H1 (cell line): Measurements from ENCODE around the gene SAMM50. TPM values are rescaled to one million over a fixed set of nuclear protein-coding genes. Genes with fewer than 3 reads are reported as not detected.

Experiments
- CTCF ChIA-PET: fragments of 300-600 bp; sonication (Branson Sonifier 250); formaldehyde crosslinking; loops from one replicate; lab custom pipeline; 2021; ENCODE audit not compliant: partially characterized antibody; lab: Charles Lee
- POLR2A ChIA-PET: fragments of 300-600 bp; sonication (Branson Sonifier 250); formaldehyde crosslinking; loops from one replicate; lab custom pipeline; 2021; ENCODE audit warnings: inconsistent platforms; ENCODE audit not compliant: partially characterized antibody; lab: Charles Lee
- DNase-seq, 2 experiments: peaks; one replicate each; pipeline versions ENCODE4 v3.0.0 to v3.0.0-alpha.2; 2010 to 2022; ENCODE audit warnings: low spot score in 2 of 2, low read depth in 1 of 2, mixed read lengths in 1 of 2
- FAIRE-seq: peaks from 2 replicates; lab custom pipeline; 2011; peaks lifted over from hg19 to GRCh38; lab: Jason Lieb, UNC
- H2AFZ ChIP-seq: 2 replicates; pipeline ENCODE4 v1.8.1; 2012; ENCODE audit warnings: low read length, inconsistent platforms
- H2AK5ac ChIP-seq: 2 replicates; pipeline ENCODE4 v1.6.1; 2013; ENCODE audit warnings: low read depth, low read length
- H2BK120ac ChIP-seq: replicated peaks from 2 replicates; pipeline ENCODE3; 2013; ENCODE audit warnings: low read depth, low read length, inconsistent platforms
- H2BK12ac ChIP-seq: 2 replicates; pipeline ENCODE4 v1.6.1; 2013; ENCODE audit warnings: low read depth, low read length
- H2BK15ac ChIP-seq: 2 replicates; pipeline ENCODE4 v1.6.1; 2013; ENCODE audit warnings: low read length
- H2BK20ac ChIP-seq: 2 replicates; pipeline ENCODE4 v1.6.1; 2013; ENCODE audit warnings: low read length
- H2BK5ac ChIP-seq: 2 replicates; pipeline ENCODE4 v1.6.1; 2013; ENCODE audit warnings: low read depth, low read length
- H3K14ac ChIP-seq: 2 replicates; pipeline ENCODE4 v1.6.1; 2013; ENCODE audit warnings: inconsistent platforms; ENCODE audit not compliant: insufficient read length
- H3K18ac ChIP-seq: 2 replicates; pipeline ENCODE4 v1.6.1; 2013; ENCODE audit warnings: low read length; ENCODE audit errors: extremely low read depth
- H3K23ac ChIP-seq: 2 replicates; pipeline ENCODE4 v1.6.1; 2013; ENCODE audit warnings: inconsistent platforms; ENCODE audit not compliant: insufficient read length
- H3K23me2 ChIP-seq: 2 replicates; pipeline ENCODE4 v1.6.1; 2013; ENCODE audit warnings: low read depth, low read length
- H3K27ac ChIP-seq: 2 replicates; pipeline ENCODE4 v1.6.1; 2011; ENCODE audit warnings: low read depth, low read length, inconsistent platforms
- H3K27me3 ChIP-seq, 4 experiments: replicated peaks in 1 of 4; 1 replicate in 1 of 4; 2 replicates in 3 of 4; pipeline versions ENCODE4 v1.6.1 to v1.8.1; 2011 to 2013; ENCODE audit warnings: low read length in 3 of 4, mild to moderate bottlenecking in 3 of 4, inconsistent platforms in 2 of 4, mixed read lengths in 2 of 4, moderate library complexity in 1 of 4; ENCODE audit not compliant: control insufficient read depth in 3 of 4, insufficient read depth in 3 of 4; ENCODE audit errors: extremely low read depth in 1 of 4
- H3K36me3 ChIP-seq, 4 experiments: 2 replicates each; pipeline versions ENCODE4 v1.6.1 to v1.8.1; 2011 to 2013; ENCODE audit warnings: mild to moderate bottlenecking in 4 of 4, low read length in 3 of 4, moderate library complexity in 2 of 4, control low read depth in 1 of 4, inconsistent platforms in 1 of 4; ENCODE audit not compliant: insufficient read depth in 4 of 4, control insufficient read depth in 2 of 4
- H3K4ac ChIP-seq: replicated peaks from 2 replicates; pipeline ENCODE3; 2013; ENCODE audit warnings: low read length, low read depth, mixed read lengths, inconsistent platforms; ENCODE audit not compliant: insufficient read length
- H3K4me1 ChIP-seq, 4 experiments: replicated peaks in 1 of 4; 1 replicate in 1 of 4; 2 replicates in 3 of 4; pipeline versions ENCODE4 v1.6.1 to v1.8.1; 2011 to 2013; ENCODE audit warnings: low read length in 3 of 4, inconsistent platforms in 2 of 4, mixed read lengths in 1 of 4; ENCODE audit not compliant: insufficient read depth in 4 of 4, control insufficient read depth in 3 of 4
- H3K4me2 ChIP-seq, 2 experiments: 2 replicates each; pipeline versions ENCODE4 v1.6.1 to v1.8.1; 2011 to 2013; ENCODE audit warnings: low read depth in 2 of 2, low read length in 2 of 2, control low read depth in 1 of 2, inconsistent platforms in 1 of 2, mild to moderate bottlenecking in 1 of 2; ENCODE audit not compliant: insufficient read depth in 1 of 2
- H3K4me3 ChIP-seq, 4 experiments: fragments of 200-600, 300-600 bp in 1 of 4; sonication (generic), shearing (Covaris generic), sonication (Bioruptor Twin) in 1 of 4; 2 replicates each; pipeline versions ENCODE4 v1.5.1 to v1.8.1; 2011 to 2016; ENCODE audit warnings: low read length in 4 of 4, low read depth in 3 of 4, control low read depth in 2 of 4, inconsistent platforms in 2 of 4, mild to moderate bottlenecking in 2 of 4, mixed read lengths in 1 of 4, moderate library complexity in 1 of 4; ENCODE audit not compliant: insufficient read depth in 2 of 4; ENCODE audit errors: extremely low read depth in 1 of 4
- H3K56ac ChIP-seq: replicated peaks from 2 replicates; pipeline ENCODE3; 2013; ENCODE audit warnings: low read depth, mild to moderate bottlenecking, mixed read lengths, low read length, inconsistent platforms; ENCODE audit not compliant: insufficient read length
- H3K79me1 ChIP-seq: 2 replicates; pipeline ENCODE4 v1.6.1; 2013; ENCODE audit warnings: low read depth, low read length, control low read depth
- H3K79me2 ChIP-seq, 2 experiments: 2 replicates each; pipeline versions ENCODE4 v1.6.1 to v1.8.1; 2012 to 2013; ENCODE audit warnings: low read length in 2 of 2, mild to moderate bottlenecking in 2 of 2, inconsistent platforms in 1 of 2; ENCODE audit not compliant: insufficient read depth in 2 of 2, control insufficient read depth in 1 of 2
- H3K9ac ChIP-seq, 4 experiments: replicated peaks in 1 of 4; 1 replicate in 1 of 4; 2 replicates in 3 of 4; pipeline versions ENCODE4 v1.6.1 to v1.8.1; 2011 to 2013; ENCODE audit warnings: low read depth in 3 of 4, low read length in 3 of 4, control low read depth in 2 of 4, mild to moderate bottlenecking in 2 of 4, moderate library complexity in 2 of 4, inconsistent platforms in 1 of 4; ENCODE audit errors: extremely low read depth in 1 of 4
- H3K9me3 ChIP-seq, 2 experiments: 2 replicates each; pipeline versions ENCODE4 v1.6.1 to v1.8.1; 2012 to 2013; ENCODE audit warnings: mild to moderate bottlenecking in 2 of 2, moderate library complexity in 2 of 2, control low read depth in 1 of 2, inconsistent platforms in 1 of 2, low read depth in 1 of 2, low read length in 1 of 2, mixed read lengths in 1 of 2; ENCODE audit not compliant: insufficient read depth in 2 of 2
- H4K20me1 ChIP-seq, 2 experiments: replicated peaks in 1 of 2; 2 replicates each; pipeline versions ENCODE3 to v1.8.1; 2011 to 2013; ENCODE audit warnings: inconsistent platforms in 2 of 2, low read length in 2 of 2, mild to moderate bottlenecking in 1 of 2; ENCODE audit not compliant: insufficient read depth in 2 of 2, control insufficient read depth in 1 of 2
- H4K5ac ChIP-seq: 2 replicates; pipeline ENCODE4 v1.6.1; 2013; ENCODE audit warnings: low read length, low read depth, mixed read lengths, inconsistent platforms; ENCODE audit not compliant: insufficient read length
- H4K8ac ChIP-seq: 2 replicates; pipeline ENCODE4 v1.8.0; 2013; ENCODE audit warnings: mild to moderate bottlenecking, moderate library complexity, low read length, inconsistent platforms; ENCODE audit not compliant: insufficient read depth; ENCODE audit errors: extremely low read depth
- H4K91ac ChIP-seq: replicated peaks from 2 replicates; pipeline ENCODE3; 2013; ENCODE audit warnings: low read length, mixed read lengths, inconsistent platforms; ENCODE audit not compliant: insufficient read length
- NRF1 ChIP-seq: IDR thresholded peaks from 2 replicates; pipeline ENCODE4 v1.6.1; 2011; ENCODE audit warnings: mild to moderate bottlenecking, low read depth, low read length, improper control_type of control experiment
- POLR2A ChIP-seq, 2 experiments: IDR thresholded peaks; 1 replicate in 1 of 2; 2 replicates in 1 of 2; pipeline ENCODE4 v1.6.1; 2011; ENCODE audit warnings: low read depth in 2 of 2, low read length in 2 of 2, mild to moderate bottlenecking in 2 of 2; ENCODE audit errors: control extremely low read depth in 1 of 2
- SP1 ChIP-seq: IDR thresholded peaks from 2 replicates; pipeline ENCODE4 v1.6.1; 2011; ENCODE audit warnings: low read depth, low read length
- YY1 ChIP-seq: IDR thresholded peaks from 2 replicates; pipeline ENCODE4 v1.6.1; 2011; ENCODE audit warnings: low read depth, mild to moderate bottlenecking, low read length
- WGBS, 2 experiments: shearing (Covaris generic) in 1 of 2; methylation state at CpG; one replicate each; pipeline versions ENCODE4 v1.1.6 to v1.1.7; 2013 to 2015; ENCODE audit warnings: low lambda C conversion rate in 2 of 2, mixed read lengths in 2 of 2, inconsistent platforms in 1 of 2, low coverage in 1 of 2, missing lambda C conversion rate in 1 of 2; ENCODE audit not compliant: insufficient replicate concordance in 2 of 2, insufficient coverage in 1 of 2, insufficient read length in 1 of 2; ENCODE audit errors: extremely low coverage in 1 of 2, missing lambda C conversion rate in 1 of 2; 5-methylcytosine and 5-hydroxymethylcytosine counted together
- polyA plus RNA-seq, 7 experiments: library from polyadenylated mRNA; depleted of rRNA in 3 of 7; stranded (reverse) in 5 of 7; unstranded in 2 of 7; fragments of >200 nt in 5 of 7; fragments of 200-250 nt in 2 of 7; gene quantifications; 1 replicate in 5 of 7; 2 replicates in 1 of 7; 4 replicates in 1 of 7; pipeline versions ENCODE4 v1.2.1 to v1.2.3, GENCODE V29; 2011 to 2013; ENCODE audit warnings: missing spikeins in 2 of 7, mixed read lengths in 2 of 7
- total RNA-seq: library from RNA; stranded (reverse); fragmentation: NEBNext Ultra II Directional; extraction: Animal tissue kit (Norgen Biotek cat#: 25700); gene quantifications from 2 replicates; pipeline ENCODE4 v1.2.1, GENCODE V29; 2021

The SAMM50 gene
- total and polyA plus RNA-seq, 2 of the 8 experiments (the other 6 are each of a cell fraction or from before 2014, with no cell fraction given) = 45.4 to 70.3 TPM

DNA sequence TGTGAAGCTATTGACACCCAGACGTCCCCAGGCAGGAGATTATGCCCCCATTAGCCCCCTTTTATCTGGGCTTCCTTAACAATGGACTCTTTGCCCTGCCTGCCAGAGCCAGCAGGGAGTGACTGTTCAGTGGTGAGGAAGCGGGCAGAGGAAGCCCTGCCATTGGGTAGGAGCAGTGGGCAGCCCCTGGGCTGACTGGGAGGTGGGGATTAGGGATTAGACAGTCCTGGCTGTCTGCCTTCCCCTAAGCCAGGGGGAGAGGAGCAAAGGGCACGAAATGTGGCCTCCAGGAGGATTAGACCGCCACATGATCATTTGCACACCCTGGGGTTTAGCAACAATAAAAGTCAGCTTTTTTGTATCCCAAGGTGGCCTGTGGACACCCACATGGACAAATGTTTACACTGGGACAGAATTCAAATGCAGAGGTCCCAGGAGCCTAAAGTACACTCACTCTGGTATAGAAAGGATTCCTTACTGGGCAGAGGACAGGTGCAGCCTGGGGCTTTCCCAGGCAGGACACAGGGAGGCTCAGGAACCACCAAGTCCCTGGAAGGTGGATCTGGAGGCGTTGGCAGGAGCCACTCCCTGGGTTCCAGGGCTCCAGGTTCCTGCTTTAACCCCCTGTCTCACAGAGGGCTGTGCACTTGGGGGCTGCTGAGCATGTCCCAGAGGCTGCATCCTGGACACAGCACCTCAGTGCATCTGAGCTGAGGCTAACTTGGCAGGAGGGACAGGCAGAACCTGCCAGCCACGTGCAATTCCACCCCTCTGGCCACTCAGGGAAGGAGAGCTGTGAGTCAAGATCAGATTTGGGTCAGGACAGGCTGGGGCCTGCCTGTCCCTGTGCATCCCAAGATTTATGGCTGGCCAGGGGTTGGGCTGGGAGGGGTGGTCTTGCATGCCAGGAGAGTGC, 29.6 kb upstream of the SAMM50 start:
- DNase-seq = peak in 1 of 2 experiments; percentile 60

More for the DNA sequence above, 29.6 kb upstream of the SAMM50 start:
- H3K23me2 ChIP-seq = peaks cover 15% of the 10 kb centered on the region; the same call in 1 of the 2 replicates
- no peak overlapping the region for H3K14ac ChIP-seq
- peak overlapping the region; percentile 72 to 79 for H3K4me2 ChIP-seq
- H4K20me1 ChIP-seq = peaks cover 3 to 25% of the 10 kb centered on the region in 2 experiments
- H2BK5ac ChIP-seq = peak overlapping the region; percentile 75; the same call in 1 of the 2 replicates
- H3K79me2 ChIP-seq = peaks cover 0 to 17% of the 10 kb centered on the region in 2 experiments; a peak in 1 of 4 replicates
- CTCF ChIA-PET = interaction anchor here (1.6 kb wide), 1 partner anchor 20 kb away, joined by 6 read pairs; no protein-coding TSS in a partner anchor
- H3K23ac ChIP-seq = no peak overlapping the region
- H4K8ac ChIP-seq = no peak overlapping the region; the same call in 1 of the 2 replicates
- TF ChIP-seq YY1 (no peak), POLR2A (IDR thresholded peaks at IDR 0.05; ENCODE audit: control extremely low read depth in 1 of 2, low read depth in 2 of 2, low read length in 2 of 2) (peak in 1 of 2 experiments; percentile 13; a peak in 1 of 3 replicates), NRF1 (no peak), SP1 (peak; percentile 41)
- H2AFZ ChIP-seq = no peak overlapping the region
- peak overlapping the region; percentile 61 for H3K4ac ChIP-seq
- peak overlapping the region; percentile 54 to 99 (median 86); a peak in 7 of 8 replicates for H3K4me3 ChIP-seq
- H3K36me3 ChIP-seq = peaks cover 14 to 41% (median 23%) of the 10 kb centered on the region in 4 experiments
- H3K18ac ChIP-seq = peak overlapping the region; percentile 78
- H3K27ac ChIP-seq = peak overlapping the region; percentile 71; the same call in 1 of the 2 replicates
- H2BK120ac ChIP-seq = no peak overlapping the region
- H3K9ac ChIP-seq = peak overlapping the region in 1 of 4 experiments; percentile 20; a peak in 2 of 7 replicates
- FAIRE-seq = no peak
- H2BK20ac ChIP-seq = no peak overlapping the region
- 42% methylated on average over 5 of the region's 6 CpGs; no CpG with 5 or more reads in 1 of the 2 experiments for WGBS, 2 experiments
- peak overlapping the region; percentile 78 for H4K91ac ChIP-seq
- no peaks in the 10 kb centered on the region for H3K9me3 ChIP-seq
- POLR2A ChIA-PET = no interaction called here
- H3K56ac ChIP-seq = peak overlapping the region; percentile 47
- H3K27me3 ChIP-seq = no peaks in the 10 kb centered on the region; a peak in 1 of 7 replicates
- H2AK5ac ChIP-seq = no peak overlapping the region; the same call in 1 of the 2 replicates
- H2BK12ac ChIP-seq = no peak overlapping the region
- H3K79me1 ChIP-seq = peaks cover 12% of the 10 kb centered on the region
- H4K5ac ChIP-seq = peak overlapping the region; percentile 60
- peaks cover 8 to 24% (median 18%) of the 10 kb centered on the region in 4 experiments for H3K4me1 ChIP-seq
- peak overlapping the region; percentile 98 for H2BK15ac ChIP-seq
